HG03159 (cell line): ENCODE data around the gene C3orf22.

Experiments
- ATAC-seq: cut with Tn5 transposase; IDR thresholded peaks from one replicate; pipeline ENCODE4 v1.9.1; 2021; ENCODE audit warnings: mild to moderate bottlenecking, moderate library complexity; ENCODE audit not compliant: unreplicated experiment

Gene C3orf22

GRCh38 chr3:126557415-126557745, 1.4 kb downstream of the C3orf22 start:
- ATAC-seq, result no peak

DNA sequence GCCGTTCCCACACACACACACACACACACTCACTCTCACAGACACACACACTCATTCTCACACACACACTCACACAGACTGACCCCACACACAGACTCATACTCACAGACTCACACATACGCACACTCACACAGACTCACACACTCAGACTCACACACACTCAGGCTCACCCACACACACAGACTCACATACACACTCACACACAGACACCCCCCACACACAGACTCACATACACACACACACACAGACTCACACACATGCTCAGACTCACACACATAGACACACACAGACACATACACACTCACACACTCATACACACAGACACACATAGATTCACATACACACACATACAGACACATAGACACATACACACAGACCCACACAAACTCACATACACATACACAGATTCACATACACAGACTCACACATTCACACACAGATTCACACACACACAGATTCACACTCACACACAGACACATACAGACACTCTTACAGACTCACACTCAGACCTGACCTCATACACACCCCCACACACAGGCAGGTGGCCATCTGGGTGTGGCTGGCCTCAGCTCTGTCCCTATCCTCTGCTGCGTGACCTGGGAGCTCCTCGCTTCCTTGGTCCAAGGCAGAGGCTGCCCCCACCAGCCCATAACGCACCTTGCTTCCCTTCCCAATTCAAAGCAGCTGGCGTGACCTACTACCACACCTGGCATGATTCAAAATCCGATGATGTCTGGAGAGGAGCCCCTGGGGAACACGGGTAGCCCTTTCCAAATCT, 1.9 kb downstream of the C3orf22 start:
- no peak for ATAC-seq

- ATAC-seq, result no peak
Observed at GRCh38 chr3:126555795-126556636, 2.7 kb downstream of the C3orf22 start.

DNA sequence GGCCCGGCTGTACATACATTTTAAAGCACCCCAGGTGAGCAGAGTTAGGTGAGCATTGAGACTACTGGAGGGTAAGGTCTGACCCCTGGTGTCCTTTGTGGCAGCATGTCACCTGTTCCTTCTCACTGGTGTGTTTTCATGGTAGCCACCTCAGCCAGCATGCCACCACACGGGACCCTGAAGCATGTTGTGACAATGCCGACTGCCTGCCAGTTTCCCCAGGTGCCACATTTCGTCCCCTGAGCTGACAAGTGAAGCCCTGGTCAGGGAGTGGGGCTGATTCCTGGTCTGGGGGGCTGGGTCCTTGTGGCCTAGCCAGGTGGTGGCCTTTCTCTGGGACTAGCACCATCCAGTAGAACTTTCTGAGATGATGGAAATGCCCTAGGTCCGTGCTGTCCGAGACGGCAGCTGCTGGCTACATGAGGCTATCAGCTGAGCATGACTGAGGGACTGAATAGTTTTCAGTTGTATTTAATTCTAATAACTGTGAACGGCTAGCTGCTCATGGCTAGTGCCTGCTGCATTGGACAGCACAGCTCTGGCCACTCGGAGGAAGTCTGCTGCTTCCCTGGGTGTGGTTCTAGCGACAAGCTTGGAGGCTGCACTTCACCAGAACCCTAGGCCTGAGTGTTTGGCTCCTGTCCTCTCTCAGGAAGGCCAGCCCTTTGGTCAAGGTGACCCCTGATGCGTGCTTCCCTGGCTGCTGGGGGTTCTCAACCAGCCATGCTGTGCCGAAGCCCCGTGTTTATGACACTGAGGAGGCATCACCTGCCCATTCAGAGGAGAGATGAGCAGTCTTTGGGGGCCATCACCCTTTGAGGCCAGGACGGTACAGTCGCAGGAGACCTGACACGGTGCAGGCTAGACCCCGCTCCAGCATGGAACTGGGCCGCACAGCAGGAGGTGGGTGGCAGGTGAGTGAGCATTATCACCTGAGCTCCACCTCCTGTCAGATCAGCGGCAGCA, 3.9 kb downstream of the C3orf22 start:
- no peak for ATAC-seq

GRCh38 chr3:126553284-126554084, 5.2 kb downstream of the C3orf22 start:
- ATAC-seq, result no peak

- ATAC-seq, result no peak
Observed at GRCh38 chr3:126552688-126553283, 5.9 kb downstream of the C3orf22 start.

GRCh38 chr3:126551839-126552687, 6.7 kb downstream of the C3orf22 start:
- ATAC-seq, result no peak

DNA sequence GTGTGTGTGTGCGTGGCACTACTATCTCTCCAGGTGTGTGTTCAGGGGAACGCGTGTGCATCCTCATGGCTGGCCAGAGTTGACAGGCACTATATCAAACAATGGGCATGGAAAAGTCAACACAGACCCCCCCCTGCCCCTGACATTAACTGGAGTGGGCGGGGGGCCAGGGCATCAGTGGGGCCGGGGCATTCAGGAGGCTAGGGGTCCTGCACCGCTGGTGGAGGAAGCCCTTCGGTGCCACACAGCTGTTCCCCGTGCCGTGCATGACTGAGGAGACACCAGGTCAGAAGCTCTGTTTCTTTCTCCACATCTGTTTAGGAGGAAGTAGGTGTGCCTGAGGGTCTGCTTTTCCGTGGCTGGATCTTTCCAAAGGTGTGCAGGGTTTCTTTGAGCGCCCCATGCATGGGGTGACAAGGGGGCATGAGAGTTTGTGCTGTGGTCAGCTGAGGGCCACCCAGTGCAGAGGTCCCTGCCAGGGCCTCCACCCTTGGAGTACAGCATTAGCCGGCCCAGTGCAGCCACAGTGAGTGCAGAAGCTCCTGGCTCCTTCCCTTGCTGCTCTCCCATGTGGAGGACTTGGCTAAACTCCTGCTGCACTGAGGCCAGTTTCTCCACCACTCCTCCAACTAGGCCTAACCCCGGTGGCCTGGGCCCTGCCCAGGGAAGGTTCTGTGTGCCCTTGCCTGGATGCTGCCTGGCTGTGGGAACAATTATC, 7.5 kb downstream of the C3orf22 start:
- ATAC-seq, result no peak

- no peak for ATAC-seq
Observed at GRCh38 chr3:126550488-126551051, 8.2 kb downstream of the C3orf22 start.

DNA sequence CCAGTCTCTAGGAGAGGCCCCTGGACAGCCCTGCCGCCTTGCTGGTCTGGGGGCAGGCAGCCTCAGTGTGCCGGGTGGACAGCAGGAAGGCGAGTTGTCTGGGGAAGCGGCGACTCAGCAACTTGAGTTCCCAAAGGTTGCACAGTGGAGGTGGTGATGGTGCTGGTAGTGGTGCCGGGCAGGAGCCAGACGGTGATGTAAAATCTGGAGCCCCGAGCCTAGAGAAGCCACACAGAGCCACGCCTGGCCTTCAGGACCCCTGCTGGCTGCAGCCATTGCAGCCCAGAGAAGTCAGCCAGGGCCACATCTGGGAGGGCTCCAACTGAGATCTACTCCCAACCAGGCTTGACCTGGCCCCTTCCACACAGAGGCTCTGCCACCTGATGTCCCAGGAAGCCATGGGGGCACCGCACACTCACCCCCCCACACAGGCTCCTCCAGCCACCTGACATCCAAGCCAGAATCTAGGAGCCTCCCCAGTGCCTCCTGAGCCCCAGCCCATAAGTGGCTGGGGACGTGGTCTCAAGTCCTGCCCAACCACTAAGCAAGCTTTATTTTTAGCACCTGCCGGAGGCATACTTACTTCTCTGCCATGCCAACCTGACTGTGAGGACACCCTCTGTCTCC, 8.8 kb downstream of the C3orf22 start:
- no peak for ATAC-seq

- ATAC-seq, result no peak
Observed at GRCh38 chr3:126548556-126549466, 9.9 kb downstream of the C3orf22 start.

DNA sequence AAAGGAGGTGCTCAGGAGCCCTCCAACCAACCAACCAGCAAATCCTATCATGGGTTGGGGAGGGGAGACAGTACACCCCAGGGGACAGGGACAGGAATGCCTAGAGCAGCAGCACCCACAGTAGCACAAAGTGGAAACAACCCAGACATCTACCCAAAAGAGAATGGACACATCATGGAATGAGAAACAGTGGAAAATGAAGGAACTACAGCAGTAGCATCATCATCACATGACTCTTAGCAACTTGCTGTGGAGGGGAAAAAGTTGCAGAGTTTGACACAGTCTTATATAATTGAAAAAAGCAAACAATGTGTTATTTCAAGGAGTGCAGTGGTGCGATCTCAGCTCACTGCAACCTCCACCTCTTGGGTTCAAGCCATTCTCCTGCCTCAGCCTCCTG, 11.0 kb downstream of the C3orf22 start:
- no peak for ATAC-seq

GRCh38 chr3:126546549-126547239, 12.0 kb downstream of the C3orf22 start:
- ATAC-seq, result no peak

- no peak for ATAC-seq
Observed at GRCh38 chr3:126546013-126546412, 12.7 kb downstream of the C3orf22 start.

- ATAC-seq, result no peak
Observed at GRCh38 chr3:126545544-126545943, 13.2 kb downstream of the C3orf22 start.
